T-cell (primary cell): ENCODE results near the gene NUAK1. TPM values are rescaled to one million over a fixed set of nuclear protein-coding genes. Genes with fewer than 3 reads are reported as not detected.

Experiments
- ATAC-seq, 4 experiments: fragments of 200-7000 bp in 3 of 4; fragments of 150-1000 bp in 1 of 4; cut with Tn5 transposase; replicated peaks in 1 of 4; 1 replicate in 3 of 4; 2 replicates in 1 of 4; pipeline ENCODE4 v1.10.0; 2021; ENCODE audit warnings: moderate library complexity in 3 of 4, mild to moderate bottlenecking in 2 of 4, moderate number of reproducible peaks in 1 of 4
- CTCF ChIA-PET, 2 donors: fragments of 300-600 bp; sonication (Branson Sonifier 250); formaldehyde crosslinking; loops; one replicate each; lab custom pipeline; 2022; ENCODE audit warnings: antibody characterized with exemption in 2 of 2; lab: Charles Lee
- POLR2A ChIA-PET, 2 donors: fragments of 300-600 bp; sonication (Branson Sonifier 250); formaldehyde crosslinking; loops; one replicate each; lab custom pipeline; 2022; ENCODE audit warnings: antibody characterized with exemption in 2 of 2; lab: Charles Lee
- DNase-seq, 35 experiments: peaks; one replicate each; pipeline versions ENCODE4 v3.0.0 to v3.0.0-alpha.2; 2013 to 2023
- H3K27ac ChIP-seq: one replicate; pipeline ENCODE4 v1.5.1; 2013; ENCODE audit warnings: low read length
- H3K27me3 ChIP-seq, 2 experiments: replicated peaks in 1 of 2; 1 replicate in 1 of 2; 2 replicates in 1 of 2; pipeline versions ENCODE4 v1.6.1 to v1.7.0; 2013; ENCODE audit warnings: low read length in 1 of 2, mixed read lengths in 1 of 2; ENCODE audit not compliant: control insufficient read depth in 2 of 2, insufficient read depth in 2 of 2; ENCODE audit errors: extremely low read depth in 1 of 2
- H3K36me3 ChIP-seq, 2 donors: 1 replicate in 1 of 2; 2 replicates in 1 of 2; pipeline versions ENCODE4 v1.6.1 to v1.7.0; 2013; ENCODE audit warnings: low read length in 1 of 2; ENCODE audit not compliant: control insufficient read depth in 2 of 2, insufficient read depth in 1 of 2; ENCODE audit errors: extremely low read depth in 1 of 2
- H3K4me1 ChIP-seq, 2 experiments: 1 replicate in 1 of 2; 2 replicates in 1 of 2; pipeline versions ENCODE4 v1.6.1 to v1.7.0; 2013; ENCODE audit warnings: low read length in 2 of 2, mixed read lengths in 1 of 2; ENCODE audit not compliant: insufficient read depth in 2 of 2, control insufficient read depth in 1 of 2; ENCODE audit errors: extremely low read depth in 1 of 2
- H3K4me3 ChIP-seq, 2 donors: 1 replicate in 1 of 2; 2 replicates in 1 of 2; pipeline versions ENCODE4 v1.5.1 to v1.7.0; 2013; ENCODE audit warnings: mild to moderate bottlenecking in 2 of 2, low read length in 1 of 2, moderate library complexity in 1 of 2; ENCODE audit not compliant: control insufficient read depth in 1 of 2; ENCODE audit errors: extremely low read depth in 1 of 2
- H3K9me3 ChIP-seq: 2 replicates; pipeline ENCODE4 v1.7.0; 2013
- H3K27ac Mint-ChIP-seq, 2 donors: one replicate each; pipeline ENCODE4 v1.8.0; 2020 to 2021; ENCODE audit warnings: mild to moderate bottlenecking in 2 of 2, mixed read lengths in 2 of 2
- H3K27me3 Mint-ChIP-seq, 2 donors: one replicate each; pipeline ENCODE4 v1.8.0; 2021 to 2022; ENCODE audit warnings: mixed read lengths in 2 of 2
- H3K36me3 Mint-ChIP-seq: one replicate; pipeline ENCODE4 v1.8.0; 2021; ENCODE audit warnings: mixed read lengths
- H3K4me1 Mint-ChIP-seq, 3 donors: one replicate each; pipeline ENCODE4 v1.8.0; 2020 to 2022; ENCODE audit warnings: mixed read lengths in 3 of 3, mild to moderate bottlenecking in 1 of 3
- H3K4me3 Mint-ChIP-seq, 3 donors: one replicate each; pipeline ENCODE4 v1.8.0; 2020 to 2022; ENCODE audit warnings: mild to moderate bottlenecking in 3 of 3, mixed read lengths in 3 of 3, moderate library complexity in 3 of 3
- H3K9me3 Mint-ChIP-seq, 3 donors: one replicate each; pipeline ENCODE4 v1.8.0; 2020 to 2022; ENCODE audit warnings: mixed read lengths in 3 of 3
- WGBS: methylation state at CpG from one replicate; pipeline ENCODE4 v1.1.5; 2013; ENCODE audit warnings: missing lambda C conversion rate; ENCODE audit not compliant: insufficient coverage; 5-methylcytosine and 5-hydroxymethylcytosine counted together
- total RNA-seq, 35 experiments: library from RNA in 6 of 35; stranded (reverse) in 6 of 35; fragments of 120-200 nt in 1 of 35; gene quantifications; one replicate each; pipeline versions ENCODE4 v1.2.1 to v1.2.4 and lab custom pipeline; 2013 to 2026

Gene NUAK1
- total RNA-seq, 5 donors from 2014 or later (not counting 1 experiment from before 2014, with no cell fraction given), result 0.25 to 0.50 (median 0.30) TPM

GRCh38 chr12:106170285-106170684, 31.5 kb upstream of the NUAK1 start:
- ChIA-PET CTCF (no interaction called here), POLR2A (no interaction called here)
- H3K36me3 ChIP-seq, result no peaks in the 10 kb centered on the region
- Mint-ChIP-seq H3K27ac (no peak overlapping the region), H3K4me3 (no peak overlapping the region), H3K36me3 (no peaks in the 10 kb centered on the region), H3K27me3 (peaks cover 13 to 33% of the 10 kb centered on the region in 2 donors), H3K4me1 (no peaks in the 10 kb centered on the region), H3K9me3 (peaks cover 0 to 9% (median 3%) of the 10 kb centered on the region in 3 donors)
- no peaks in the 10 kb centered on the region for H3K4me1 ChIP-seq
- H3K4me3 ChIP-seq, result no peak overlapping the region
- ATAC-seq, result no peak
- no peak for DNase-seq
- no peak overlapping the region for H3K27ac ChIP-seq
- no peaks in the 10 kb centered on the region for H3K27me3 ChIP-seq
- 70% methylated on average over 2 of the region's 4 CpGs for WGBS
- H3K9me3 ChIP-seq, result no peaks in the 10 kb centered on the region

- ChIA-PET CTCF (no interaction called here), POLR2A (no interaction called here)
- Histone ChIP-seq H3K4me1 (no peaks in the 10 kb centered on the region), H3K9me3 (no peaks in the 10 kb centered on the region), H3K27ac (no peak overlapping the region), H3K4me3 (no peak overlapping the region), H3K36me3 (no peaks in the 10 kb centered on the region), H3K27me3 (peaks cover 0 to 18% of the 10 kb centered on the region in 2 experiments)
- 69% methylated on average over 3 of the region's 3 CpGs for WGBS
- no peak overlapping the region for H3K27ac Mint-ChIP-seq
- H3K27me3 Mint-ChIP-seq, result peaks cover 52 to 63% of the 10 kb centered on the region in 2 donors
- H3K36me3 Mint-ChIP-seq, result no peaks in the 10 kb centered on the region
- no peak for DNase-seq
- no peak overlapping the region for H3K4me3 Mint-ChIP-seq
- H3K4me1 Mint-ChIP-seq, result no peaks in the 10 kb centered on the region
- H3K9me3 Mint-ChIP-seq, result peaks cover 0 to 9% (median 3%) of the 10 kb centered on the region in 3 donors
- no peak for ATAC-seq
Observed at GRCh38 chr12:106163712-106164111, 25.0 kb upstream of the NUAK1 start.

GRCh38 chr12:106161491-106161890, 22.7 kb upstream of the NUAK1 start:
- H3K9me3 Mint-ChIP-seq, result no peaks in the 10 kb centered on the region
- H3K27ac Mint-ChIP-seq, result no peak overlapping the region
- ATAC-seq (no peak), DNase-seq (no peak)
- H3K4me1 Mint-ChIP-seq, result no peaks in the 10 kb centered on the region
- CTCF ChIA-PET, result no interaction called here
- POLR2A ChIA-PET, result no interaction called here
- H3K4me1 ChIP-seq, result no peaks in the 10 kb centered on the region
- no peaks in the 10 kb centered on the region for H3K9me3 ChIP-seq
- no peak overlapping the region for H3K4me3 Mint-ChIP-seq
- no peak overlapping the region for H3K4me3 ChIP-seq
- H3K36me3 Mint-ChIP-seq, result no peaks in the 10 kb centered on the region
- peaks cover 48% of the 10 kb centered on the region in 2 donors for H3K27me3 Mint-ChIP-seq
- no peaks in the 10 kb centered on the region for H3K36me3 ChIP-seq
- peaks cover 0 to 18% of the 10 kb centered on the region in 2 experiments for H3K27me3 ChIP-seq
- 100% methylated on average over 1 of the region's 2 CpGs for WGBS
- H3K27ac ChIP-seq, result no peak overlapping the region

- ATAC-seq, result no peak
- H3K9me3 Mint-ChIP-seq, result no peaks in the 10 kb centered on the region
- no peaks in the 10 kb centered on the region for H3K36me3 ChIP-seq
- H3K27ac ChIP-seq, result no peak overlapping the region
- H3K9me3 ChIP-seq, result no peaks in the 10 kb centered on the region
- H3K27ac Mint-ChIP-seq, result no peak overlapping the region
- peaks cover 0 to 18% of the 10 kb centered on the region in 2 experiments for H3K27me3 ChIP-seq
- H3K4me3 Mint-ChIP-seq, result no peak overlapping the region
- CTCF ChIA-PET, result no interaction called here
- DNase-seq, result no peak
- H3K36me3 Mint-ChIP-seq, result no peaks in the 10 kb centered on the region
- peaks cover 43 to 46% of the 10 kb centered on the region in 2 donors for H3K27me3 Mint-ChIP-seq
- POLR2A ChIA-PET, result interaction anchor here in 1 of 2 donors (0.7 kb wide), 1 partner anchor 15 kb away, joined by 3 read pairs; no protein-coding TSS in a partner anchor
- WGBS, result 83% methylated on average over 1 of the region's 1 CpG
- no peaks in the 10 kb centered on the region for H3K4me1 Mint-ChIP-seq
- no peak overlapping the region for H3K4me3 ChIP-seq
- H3K4me1 ChIP-seq, result no peaks in the 10 kb centered on the region
Observed at GRCh38 chr12:106160915-106161314, 22.2 kb upstream of the NUAK1 start.

- H3K27me3 ChIP-seq, result peaks cover 2 to 9% of the 10 kb centered on the region in 2 experiments
- no peaks in the 10 kb centered on the region for H3K36me3 ChIP-seq
- Mint-ChIP-seq H3K36me3 (no peaks in the 10 kb centered on the region), H3K9me3 (no peaks in the 10 kb centered on the region), H3K4me3 (no peak overlapping the region), H3K4me1 (no peaks in the 10 kb centered on the region), H3K27me3 (peaks cover 26 to 32% of the 10 kb centered on the region in 2 donors), H3K27ac (no peak overlapping the region)
- no peak overlapping the region for H3K4me3 ChIP-seq
- 100% methylated on average over 1 of the region's 2 CpGs for WGBS
- H3K4me1 ChIP-seq, result no peaks in the 10 kb centered on the region
- ChIA-PET CTCF (interaction anchor here in 1 of 2 donors (1.4 kb wide), 1 partner anchor 9 kb away, joined by 3 read pairs; no protein-coding TSS in a partner anchor), POLR2A (interaction anchor here in 1 of 2 donors (0.6 kb wide), 1 partner anchor 9 kb away, joined by 3 read pairs; no protein-coding TSS in a partner anchor)
- ATAC-seq (no peak), DNase-seq (no peak)
- H3K27ac ChIP-seq, result no peak overlapping the region
- H3K9me3 ChIP-seq, result no peaks in the 10 kb centered on the region
Observed at GRCh38 chr12:106157802-106158201, 19.0 kb upstream of the NUAK1 start.

GRCh38 chr12:106154751-106155273, 16.1 kb upstream of the NUAK1 start:
- CTCF ChIA-PET, result no interaction called here
- H3K36me3 ChIP-seq, result no peaks in the 10 kb centered on the region
- H3K27ac ChIP-seq, result no peak overlapping the region
- Mint-ChIP-seq H3K27me3 (peaks cover 17 to 21% of the 10 kb centered on the region in 2 donors), H3K36me3 (no peaks in the 10 kb centered on the region), H3K9me3 (no peaks in the 10 kb centered on the region), H3K4me3 (no peak overlapping the region), H3K4me1 (no peaks in the 10 kb centered on the region), H3K27ac (no peak overlapping the region)
- H3K27me3 ChIP-seq, result peaks cover 2 to 11% of the 10 kb centered on the region in 2 experiments
- no peaks in the 10 kb centered on the region for H3K4me1 ChIP-seq
- no peak overlapping the region for H3K4me3 ChIP-seq
- POLR2A ChIA-PET, result no interaction called here
- no peak for DNase-seq
- 70% methylated on average over 2 of the region's 3 CpGs for WGBS
- H3K9me3 ChIP-seq, result no peaks in the 10 kb centered on the region
- ATAC-seq, result no peak
